Breast epithelium (tissue), 4 donors: Measurements from ENCODE around the gene NTN4. TPM values are rescaled to one million over a fixed set of nuclear protein-coding genes. Genes with fewer than 3 reads are reported as not detected.

Experiments used
- DNase-seq, 2 donors: peaks; one replicate each; pipeline ENCODE4 v3.0.0-alpha.2; 2019; ENCODE audit warnings: low spot score in 2 of 2
- H3K27ac ChIP-seq, 2 donors: fragments of 200-600 bp; sonication (generic) in 1 of 2; one replicate each; pipeline ENCODE4 v1.5.1; 2016 to 2019; ENCODE audit warnings: mild to moderate bottlenecking in 1 of 2
- H3K27me3 ChIP-seq, 2 donors: fragments of 200-600 bp; sonication (generic) in 1 of 2; one replicate each; pipeline versions ENCODE4 v1.5.1 to v1.6.0; 2017 to 2019; ENCODE audit warnings: control low read depth in 1 of 2, mild to moderate bottlenecking in 1 of 2
- H3K36me3 ChIP-seq: fragments of 200-600 bp; one replicate; pipeline ENCODE4 v1.5.1; 2019
- H3K4me1 ChIP-seq, 2 donors: fragments of 200-600 bp; sonication (generic); one replicate each; pipeline ENCODE4 v1.5.1; 2016 to 2019; ENCODE audit warnings: control low read depth in 1 of 2
- H3K4me3 ChIP-seq, 3 donors: fragments of 200-600 bp; sonication (generic); 1 replicate in 2 of 3; 2 replicates in 1 of 3; pipeline ENCODE4 v1.5.1; 2016 to 2019; ENCODE audit warnings: mild to moderate bottlenecking in 3 of 3, moderate library complexity in 2 of 3
- H3K9me3 ChIP-seq, 2 donors: fragments of 200-600 bp; sonication (generic) in 1 of 2; one replicate each; pipeline ENCODE4 v1.5.1; 2016 to 2019; ENCODE audit warnings: control low read depth in 1 of 2
- CTCF ChIP-seq, 3 donors: fragments of 450-650 bp; IDR thresholded peaks; one replicate each; pipeline ENCODE4 v1.5.1; 2016 to 2017; ENCODE audit warnings: antibody characterized with exemption in 3 of 3, mild to moderate bottlenecking in 3 of 3, moderate library complexity in 3 of 3
- POLR2A ChIP-seq: fragments of 450-650 bp; IDR thresholded peaks from one replicate; pipeline ENCODE4 v1.6.1; 2016; ENCODE audit warnings: antibody characterized with exemption, mild to moderate bottlenecking, moderate library complexity
- POLR2AphosphoS5 ChIP-seq, 3 donors: sonication (generic); formaldehyde crosslinking; IDR thresholded peaks; one replicate each; pipeline ENCODE4 v1.6.1; 2017; ENCODE audit warnings: antibody characterized with exemption in 3 of 3
- intact Hi-C: fragments of 100-400 bp; cut with DNase I; formaldehyde crosslinking; loops from one replicate; pipeline ENCODE4 v1.15.1; 2023; ENCODE audit warnings: low total_unique reads
- total RNA-seq, 3 donors: library from RNA; depleted of rRNA; stranded (reverse); fragments of >200 nt; gene quantifications; one replicate each; pipeline ENCODE4 v1.1.0, GENCODE V29; 2016

The NTN4 gene
- total RNA-seq, 3 donors from 2014 or later, result 27.4 to 188 (median 110) TPM

DNA sequence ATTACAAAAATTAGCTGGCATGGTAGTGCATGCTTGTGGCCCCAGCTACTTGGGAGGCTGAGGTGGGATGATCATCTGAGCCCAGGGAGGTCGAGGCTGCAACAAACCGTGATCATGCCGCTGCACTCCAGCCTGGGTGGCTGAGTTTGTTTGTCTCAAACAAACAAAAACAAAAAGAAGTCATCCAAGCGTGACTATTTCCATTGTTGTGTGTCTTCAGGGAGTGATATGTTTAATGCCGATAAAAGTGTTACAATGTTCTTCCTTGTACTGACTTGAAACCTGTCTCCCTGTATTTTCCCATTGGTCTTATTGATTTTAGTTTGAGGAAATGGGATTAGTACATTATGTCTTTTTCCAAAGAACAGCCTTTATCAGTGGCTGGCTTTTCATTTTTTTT, 163.7 kb downstream of the NTN4 start:
- no peak for DNase-seq

GRCh38 chr12:95625012-95625411, 165.6 kb downstream of the NTN4 start:
- TF ChIP-seq POLR2AphosphoS5 (IDR thresholded peaks at IDR 0.05) (no peak), CTCF (IDR thresholded peaks at IDR 0.05) (no peak), POLR2A (no peak)
- peak overlapping the region; percentile 54 to 82 for H3K27ac ChIP-seq

More for the DNA sequence above, 163.7 kb downstream of the NTN4 start:
- intact Hi-C loops, result loop anchor here (5.0 kb wide), 1 partner anchor 820 kb away; no protein-coding TSS in a partner anchor
- H3K36me3 ChIP-seq, result no peaks in the 10 kb centered on the region
- TF ChIP-seq CTCF (IDR thresholded peaks at IDR 0.05), result no peak
- TF ChIP-seq POLR2A, result no peak
- no peak for TF ChIP-seq POLR2AphosphoS5 (IDR thresholded peaks at IDR 0.05)
- H3K27me3 ChIP-seq, result no peaks in the 10 kb centered on the region
- H3K4me1 ChIP-seq, result no peaks in the 10 kb centered on the region
- no peak overlapping the region for H3K4me3 ChIP-seq
- H3K27ac ChIP-seq, result no peak overlapping the region
- H3K9me3 ChIP-seq, result no peaks in the 10 kb centered on the region

DNA sequence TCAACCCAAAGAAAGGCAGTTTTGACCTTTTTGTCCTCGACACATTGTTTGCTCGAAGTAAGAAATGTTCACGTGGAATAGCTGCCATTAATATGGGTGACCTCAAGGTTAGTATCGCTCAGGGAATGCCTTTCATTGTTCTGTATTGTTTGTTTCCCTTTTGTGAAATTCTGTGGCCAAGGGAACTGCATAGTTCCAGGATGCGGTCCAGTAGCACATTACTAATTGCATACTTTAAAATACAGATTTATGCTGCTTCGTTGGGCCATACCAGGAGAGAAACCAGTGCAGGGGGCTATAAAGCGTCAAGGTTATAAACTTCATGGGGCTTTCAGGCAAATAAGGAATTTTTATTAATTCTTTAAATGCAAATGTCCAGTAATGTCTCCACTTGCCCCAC, 166.0 kb downstream of the NTN4 start:
- Histone ChIP-seq H3K4me3 (no peak overlapping the region), H3K27me3 (no peaks in the 10 kb centered on the region), H3K4me1 (no peaks in the 10 kb centered on the region), H3K36me3 (no peaks in the 10 kb centered on the region), H3K9me3 (no peaks in the 10 kb centered on the region), H3K27ac (peak overlapping the region; percentile 69 to 82)
- intact Hi-C loops, result no loop called here
- no peak for DNase-seq
- TF ChIP-seq POLR2AphosphoS5 (IDR thresholded peaks at IDR 0.05) (peak in 1 of 3 donors; percentile 53), POLR2A (no peak)

More at GRCh38 chr12:95625012-95625411, 165.6 kb downstream of the NTN4 start:
- no peak for DNase-seq
- no peaks in the 10 kb centered on the region for H3K27me3 ChIP-seq
- H3K4me3 ChIP-seq, result no peak overlapping the region
- no peaks in the 10 kb centered on the region for H3K36me3 ChIP-seq
- H3K9me3 ChIP-seq, result no peaks in the 10 kb centered on the region
- intact Hi-C loops, result loop anchor here (5.0 kb wide), 1 partner anchor 818 kb away; no protein-coding TSS in a partner anchor
- no peaks in the 10 kb centered on the region for H3K4me1 ChIP-seq

- Histone ChIP-seq H3K4me3 (no peak overlapping the region), H3K36me3 (no peaks in the 10 kb centered on the region), H3K9me3 (no peaks in the 10 kb centered on the region), H3K27ac (peak overlapping the region; percentile 69 to 82), H3K27me3 (no peaks in the 10 kb centered on the region), H3K4me1 (no peaks in the 10 kb centered on the region)
- intact Hi-C loops, result no loop called here
- peak; percentile 71 to 73 for DNase-seq
- TF ChIP-seq POLR2A, result no peak
- peak in 2 of 3 donors; percentile 57 to 69 for TF ChIP-seq CTCF (IDR thresholded peaks at IDR 0.05)
- peak in 2 of 3 donors; percentile 18 to 63 for TF ChIP-seq POLR2AphosphoS5 (IDR thresholded peaks at IDR 0.05)
Observed at GRCh38 chr12:95623554-95624170, 166.9 kb downstream of the NTN4 start.

GRCh38 chr12:95622879-95623278, 167.7 kb downstream of the NTN4 start:
- no peaks in the 10 kb centered on the region for H3K9me3 ChIP-seq
- no peak overlapping the region for H3K4me3 ChIP-seq
- H3K36me3 ChIP-seq, result no peaks in the 10 kb centered on the region
- intact Hi-C loops, result no loop called here
- no peak for DNase-seq
- H3K4me1 ChIP-seq, result no peaks in the 10 kb centered on the region
- H3K27ac ChIP-seq, result peak overlapping the region in 1 of 2 donors; percentile 82
- no peaks in the 10 kb centered on the region for H3K27me3 ChIP-seq
- no peak for TF ChIP-seq POLR2AphosphoS5 (IDR thresholded peaks at IDR 0.05)
- TF ChIP-seq POLR2A, result no peak

DNA sequence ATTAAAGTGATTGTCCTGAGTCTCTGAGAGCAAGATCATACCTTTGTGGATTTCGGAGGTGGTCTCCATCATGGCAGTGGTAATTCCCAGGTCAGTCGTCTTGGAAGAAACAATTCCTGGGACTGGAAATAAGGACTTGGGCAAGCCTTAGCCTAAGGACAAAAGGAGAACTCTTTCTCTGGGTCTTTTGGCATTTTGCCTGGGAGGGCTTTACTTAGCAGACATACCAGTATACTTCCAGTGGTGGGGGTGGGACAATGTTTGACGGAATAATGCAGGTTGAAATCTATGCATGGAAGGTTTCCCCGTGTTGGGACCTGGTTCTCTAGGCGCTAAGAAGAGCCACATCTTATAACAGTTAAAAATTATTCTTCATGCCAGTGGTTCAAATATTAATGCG, 168.8 kb downstream of the NTN4 start:
- Histone ChIP-seq H3K36me3 (no peaks in the 10 kb centered on the region), H3K9me3 (no peaks in the 10 kb centered on the region), H3K4me3 (no peak overlapping the region), H3K27me3 (no peaks in the 10 kb centered on the region), H3K4me1 (no peaks in the 10 kb centered on the region), H3K27ac (no peak overlapping the region)
- TF ChIP-seq CTCF (IDR thresholded peaks at IDR 0.05), result no peak
- TF ChIP-seq POLR2A, result no peak
- no peak for TF ChIP-seq POLR2AphosphoS5 (IDR thresholded peaks at IDR 0.05)
- intact Hi-C loops, result no loop called here
- no peak for DNase-seq
